B cell (primary cell): ENCODE results near the gene ZRANB1.

Source experiments
- CTCF ChIP-seq: fragments of 200-600 bp; IDR thresholded peaks from one replicate; pipeline ENCODE4 v1.8.0; 2022; ENCODE audit warnings: antibody characterized with exemption, mild to moderate bottlenecking
- EZH2 ChIP-seq: IDR thresholded peaks from 2 replicates; pipeline ENCODE4 v1.6.1; 2012; ENCODE audit warnings: borderline replicate concordance, low read depth, mild to moderate bottlenecking, moderate library complexity, low read length; ENCODE audit not compliant: insufficient read depth, poor library complexity, severe bottlenecking

- TF ChIP-seq CTCF (no peak), EZH2 (no peak)
Observed at GRCh38 chr10:124997771-124998623, 56.1 kb downstream of the ZRANB1 start.
